M059J (cell line): ENCODE data around the gene PDPR. TPM values are rescaled to one million over a fixed set of nuclear protein-coding genes. Genes with fewer than 3 reads are reported as not detected.
"Not testable (repeated sequence)": the region's sequence is repeated elsewhere in the genome, so short reads cannot be mapped to it uniquely, and the experiment has no call there.

Experiments used
- DNase-seq: peaks from one replicate; pipeline ENCODE4 v3.0.0-alpha.2; 2012; ENCODE audit warnings: low read depth
- total RNA-seq: library from RNA; depleted of rRNA; stranded (reverse); fragments of >200 nt; shearing (Covaris generic); gene quantifications from 2 replicates; pipeline ENCODE4 v1.2.3, GENCODE V29; 2014

PDPR gene
- total RNA-seq, 1 experiment from 2014 or later = 15.9 TPM

GRCh38 chr16:70128844-70129243 is 14.7 kb downstream of the PDPR start:
- DNase-seq = not testable (repeated sequence)

DNA sequence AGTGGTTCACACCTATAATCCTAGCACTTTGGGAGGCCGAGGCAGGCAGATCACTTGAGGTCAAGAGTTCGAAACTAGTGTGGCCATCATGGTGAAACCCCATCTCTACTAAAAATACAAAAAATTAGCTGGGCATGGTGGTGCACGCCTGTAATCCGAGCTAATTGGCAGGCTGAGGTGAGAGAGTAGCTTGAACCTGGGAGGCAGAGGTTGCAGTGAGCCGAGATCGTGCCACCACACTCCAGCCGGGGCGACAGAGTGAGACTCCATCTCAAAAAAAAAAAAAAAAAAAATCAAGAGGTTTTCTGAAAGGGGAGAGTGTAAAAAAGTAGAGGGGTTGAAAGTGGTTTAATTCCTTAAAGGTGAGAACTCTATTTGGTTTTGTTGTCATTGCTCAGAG is 21.7 kb downstream of the PDPR start:
- DNase-seq = not testable (repeated sequence)

DNA sequence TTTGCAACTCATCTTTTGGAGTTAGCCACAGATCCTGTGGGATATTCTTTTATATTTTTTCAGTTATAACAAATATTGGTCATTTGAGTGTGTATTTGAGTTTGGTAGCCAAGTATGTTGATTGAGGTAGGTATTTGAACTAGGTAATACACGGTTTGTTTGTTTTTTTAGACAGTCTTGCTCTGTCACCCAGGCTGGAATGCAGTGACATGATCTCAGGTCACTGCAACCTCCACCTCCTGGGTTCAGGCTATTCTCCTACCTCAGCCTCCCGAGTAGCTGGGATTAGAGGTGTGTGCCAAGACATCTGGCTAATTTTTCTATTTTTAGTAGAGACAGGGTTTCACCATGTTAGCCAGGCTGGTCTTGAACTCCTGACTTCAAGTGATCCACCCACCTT is 22.5 kb downstream of the PDPR start:
- DNase-seq = not testable (repeated sequence)

GRCh38 chr16:70142739-70143138 is 28.6 kb downstream of the PDPR start:
- DNase-seq = not testable (repeated sequence)

DNA sequence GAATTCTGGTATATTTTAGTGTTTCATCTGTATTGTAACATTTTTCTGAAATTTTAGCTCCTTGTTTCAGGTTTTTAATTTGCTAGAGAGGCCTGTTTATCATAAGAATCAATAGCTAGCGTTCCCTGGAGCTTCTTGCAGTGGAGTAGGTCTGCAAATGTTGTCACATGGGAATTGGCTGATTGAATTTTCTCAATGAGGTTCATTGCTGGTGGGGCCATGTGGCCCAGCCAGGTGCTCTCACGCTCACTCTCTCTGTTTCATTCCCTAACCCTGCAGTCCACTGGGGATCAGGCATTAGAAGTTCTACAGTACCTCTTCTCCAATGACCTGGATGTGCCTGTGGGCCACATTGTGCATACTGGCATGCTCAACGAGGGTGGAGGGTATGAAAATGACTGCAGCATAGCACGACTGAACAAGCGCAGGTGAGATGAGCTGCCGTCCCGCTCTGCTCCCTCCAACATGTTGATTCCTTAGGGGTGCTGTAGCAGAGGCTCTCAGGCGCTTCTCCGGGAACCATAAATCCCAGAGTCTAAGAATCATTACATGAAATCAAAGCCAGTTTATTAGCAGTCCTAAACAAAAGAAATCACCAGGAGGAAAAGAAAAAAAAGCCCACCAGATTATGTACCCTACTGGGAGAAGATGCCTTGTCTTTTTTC is 29.2 kb downstream of the PDPR start:
- DNase-seq = not testable (repeated sequence)

GRCh38 chr16:70147853-70148252 is 33.7 kb downstream of the PDPR start:
- DNase-seq = not testable (repeated sequence)

- DNase-seq = not testable (repeated sequence)
Measured at GRCh38 chr16:70148453-70148852, 34.3 kb downstream of the PDPR start.

GRCh38 chr16:70149296-70149695 is 35.2 kb downstream of the PDPR start:
- not testable (repeated sequence) for DNase-seq

GRCh38 chr16:70151391-70151790 is 37.3 kb downstream of the PDPR start:
- no peak for DNase-seq

- peak; percentile 47 for DNase-seq
Measured at GRCh38 chr16:70151941-70152509, 37.9 kb downstream of the PDPR start.

GRCh38 chr16:70152578-70153302 is 38.6 kb downstream of the PDPR start:
- no peak for DNase-seq

DNA sequence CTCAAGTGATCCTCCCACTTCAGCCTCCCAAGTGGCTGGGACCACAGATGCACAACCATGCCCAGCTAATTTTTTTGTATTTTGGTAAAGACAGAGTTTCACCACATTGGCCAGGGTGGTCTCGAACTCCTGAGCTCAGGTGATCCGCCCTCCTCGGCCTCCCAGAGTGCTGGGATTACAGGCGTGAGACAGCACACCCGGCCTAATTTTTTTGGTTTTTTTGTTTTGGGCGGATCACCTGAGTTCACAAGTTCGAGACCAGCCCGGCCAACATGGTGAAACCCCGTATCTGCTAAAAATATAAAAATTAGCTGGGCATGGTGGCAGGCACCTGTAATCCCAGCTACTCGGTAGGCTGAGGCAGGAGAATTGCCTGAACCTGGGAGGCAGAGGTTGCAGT is 40.6 kb downstream of the PDPR start:
- not testable (repeated sequence) for DNase-seq

DNA sequence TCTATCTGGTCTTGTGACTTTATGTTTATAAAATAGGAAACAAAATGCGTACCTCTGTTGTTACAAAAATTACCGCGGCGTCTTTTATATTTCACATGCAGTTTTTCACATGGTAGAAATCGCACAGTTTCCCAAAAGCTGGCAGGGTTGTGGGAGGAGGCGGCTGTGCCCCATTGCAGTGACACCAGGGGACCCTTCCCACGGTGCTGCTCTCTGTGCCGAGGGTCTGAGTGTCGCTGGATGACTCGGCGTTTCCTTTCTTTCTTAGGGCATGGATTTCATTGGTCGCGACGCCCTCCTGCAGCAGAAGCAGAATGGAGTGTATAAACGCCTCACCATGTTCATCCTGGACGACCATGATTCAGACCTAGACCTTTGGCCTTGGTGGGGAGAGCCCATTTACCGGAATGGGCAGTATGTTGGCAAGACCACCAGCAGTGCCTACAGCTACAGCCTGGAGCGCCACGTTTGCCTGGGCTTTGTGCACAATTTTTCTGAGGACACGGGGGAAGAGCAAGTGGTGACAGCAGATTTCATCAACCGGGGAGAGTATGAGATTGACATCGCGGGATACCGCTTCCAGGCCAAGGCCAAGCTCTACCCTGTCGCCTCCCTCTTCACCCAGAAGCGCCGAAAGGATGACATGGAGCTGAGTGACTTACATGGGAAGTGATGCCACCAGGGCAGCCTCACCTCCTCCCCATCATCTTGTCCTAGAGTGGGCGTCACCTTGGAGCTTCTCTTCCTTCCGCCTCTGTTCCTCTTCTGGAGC is 42.3 kb downstream of the PDPR start:
- no peak for DNase-seq

- no peak for DNase-seq
Measured at GRCh38 chr16:70157105-70157476, 43.0 kb downstream of the PDPR start.

DNA sequence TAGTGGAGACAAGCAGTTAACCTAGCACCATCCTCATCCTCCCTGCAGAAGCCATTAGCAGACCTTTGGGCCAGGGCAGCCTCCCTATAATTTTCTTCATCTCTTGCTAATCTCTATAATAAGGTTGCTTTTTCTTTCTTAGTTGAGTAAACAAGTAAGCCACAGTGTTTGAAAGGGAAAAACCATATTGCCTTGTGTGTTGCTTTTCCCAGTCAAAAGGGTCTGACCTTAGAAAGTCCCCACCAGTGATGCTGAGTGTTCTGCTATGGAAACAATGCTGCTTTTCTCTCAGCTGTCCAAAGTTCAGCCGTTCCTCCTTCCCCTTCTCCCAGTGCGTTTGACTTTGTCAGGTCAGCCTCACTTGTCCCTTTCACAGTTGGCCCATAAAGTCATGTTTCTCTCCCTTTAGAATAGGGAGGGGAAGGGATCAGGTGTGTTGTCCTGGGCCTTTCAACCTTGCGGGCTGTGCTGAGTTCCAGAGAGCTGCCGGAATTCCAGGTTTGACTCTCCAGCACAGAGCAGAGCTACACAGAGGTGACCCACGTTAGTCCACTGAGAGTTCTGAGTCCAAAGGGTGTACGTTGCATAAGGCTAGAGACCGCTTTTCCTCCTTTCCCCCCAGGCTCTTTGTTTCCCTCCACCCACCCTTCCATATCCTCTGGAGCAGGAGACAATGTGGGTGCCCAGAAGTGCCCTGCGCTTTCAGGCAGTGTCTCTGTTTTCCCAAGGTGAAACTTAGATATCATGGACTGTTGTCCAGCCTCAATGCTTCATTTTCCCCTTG is 43.5 kb downstream of the PDPR start:
- no peak for DNase-seq

- no peak for DNase-seq
Measured at GRCh38 chr16:70158261-70158939, 44.3 kb downstream of the PDPR start.

- DNase-seq = no peak
Measured at GRCh38 chr16:70159355-70160348, 45.5 kb downstream of the PDPR start.

DNA sequence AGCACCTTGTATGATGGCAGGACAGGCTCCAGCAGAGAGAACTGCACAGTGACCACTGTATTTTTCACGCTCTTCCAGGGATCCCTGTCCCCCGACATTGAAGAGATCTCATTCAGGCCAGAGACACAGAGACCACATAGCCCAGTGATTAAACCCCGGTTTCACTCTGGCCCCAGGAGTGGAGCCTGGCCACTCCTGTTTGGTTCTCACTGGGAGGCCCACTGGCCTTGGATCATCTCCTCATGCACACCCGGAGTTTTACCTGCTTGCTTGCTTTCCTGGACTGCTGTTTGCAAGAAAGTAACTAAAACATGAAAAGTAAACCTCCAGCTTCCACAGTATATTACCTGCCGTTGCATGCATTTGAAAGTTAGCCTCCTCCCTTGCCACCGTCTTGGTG is 46.3 kb downstream of the PDPR start:
- no peak for DNase-seq

- DNase-seq = no peak
Measured at GRCh38 chr16:70160821-70161220, 46.7 kb downstream of the PDPR start.

GRCh38 chr16:70161350-70161749 is 47.2 kb downstream of the PDPR start:
- no peak for DNase-seq
